Head of caudate nucleus (tissue), 42 donors: Measurements from ENCODE around the gene GPR83.

ENCODE experiments used
- DNase-seq, 42 donors: peaks; one replicate each; pipeline versions ENCODE4 v3.0.0 to v3.0.0-alpha.2; 2020 to 2021; ENCODE audit warnings: mixed read lengths in 7 of 42
- intact Hi-C: fragments of 100-400 bp; cut with DNase I; formaldehyde crosslinking; loops from one replicate; pipeline ENCODE4 v1.15.0; 2022

Gene GPR83

GRCh38 chr11:94400839-94401772 lies at the start of gene GPR83:
Gene GPR83, minus strand, starts transcription at chr11:94401419. Its CDS starts 172 bp downstream, at chr11:94401247.
- peak in 18 of 42 donors; percentile 8 to 47 (median 30) for DNase-seq
- intact Hi-C loops, result no loop called here

- intact Hi-C loops, result no loop called here
- no peak for DNase-seq
Observed at GRCh38 chr11:94450048-94450447, 48.8 kb upstream of the GPR83 start.

GRCh38 chr11:94449437-94449836 lies 48.2 kb upstream of the GPR83 start:
- intact Hi-C loops, result no loop called here
- no peak for DNase-seq

- no peak for DNase-seq
- intact Hi-C loops, result no loop called here
Observed at GRCh38 chr11:94449029-94449428, 47.8 kb upstream of the GPR83 start.

GRCh38 chr11:94447149-94447548 lies 45.9 kb upstream of the GPR83 start:
- intact Hi-C loops, result no loop called here
- no peak for DNase-seq

GRCh38 chr11:94445641-94446040 lies 44.4 kb upstream of the GPR83 start:
- no peak for DNase-seq
- intact Hi-C loops, result no loop called here

GRCh38 chr11:94433049-94433448 lies 31.8 kb upstream of the GPR83 start:
- no peak for DNase-seq
- intact Hi-C loops, result no loop called here

- intact Hi-C loops, result no loop called here
Observed at GRCh38 chr11:94424662-94425061, 23.4 kb upstream of the GPR83 start.

GRCh38 chr11:94424011-94424410 lies 22.8 kb upstream of the GPR83 start:
- no peak for DNase-seq
- intact Hi-C loops, result no loop called here

More at GRCh38 chr11:94424662-94425061, 23.4 kb upstream of the GPR83 start:
- no peak for DNase-seq

- no peak for DNase-seq
- intact Hi-C loops, result no loop called here
Observed at GRCh38 chr11:94423507-94423906, 22.3 kb upstream of the GPR83 start.

GRCh38 chr11:94418123-94418765 lies 17.0 kb upstream of the GPR83 start:
- intact Hi-C loops, result no loop called here
- no peak for DNase-seq

- DNase-seq, result peak in 10 of 42 donors; percentile 11 to 51 (median 30)
- intact Hi-C loops, result no loop called here
Observed at GRCh38 chr11:94417386-94417987, 16.3 kb upstream of the GPR83 start.

- peak in 2 of 42 donors; percentile 12 to 38 for DNase-seq
- intact Hi-C loops, result no loop called here
Observed at GRCh38 chr11:94405062-94405833, 4.0 kb upstream of the GPR83 start.

- intact Hi-C loops, result no loop called here
- no peak for DNase-seq
Observed at GRCh38 chr11:94402355-94402754, 1.1 kb upstream of the GPR83 start.

- intact Hi-C loops, result no loop called here
Observed at GRCh38 chr11:94401773-94402265, 600 bp upstream of the GPR83 start.

GRCh38 chr11:94400457-94400838 lies 771 bp downstream of the GPR83 start:
- DNase-seq, result no peak
- intact Hi-C loops, result no loop called here

More at GRCh38 chr11:94401773-94402265, 600 bp upstream of the GPR83 start:
- no peak for DNase-seq

GRCh38 chr11:94400050-94400449 lies 1.2 kb downstream of the GPR83 start:
- intact Hi-C loops, result no loop called here
- DNase-seq, result no peak

GRCh38 chr11:94398101-94398500 lies 3.1 kb downstream of the GPR83 start:
- intact Hi-C loops, result no loop called here
- DNase-seq, result no peak

GRCh38 chr11:94396282-94396681 lies 4.9 kb downstream of the GPR83 start:
- intact Hi-C loops, result no loop called here
- no peak for DNase-seq
